Glomerular visceral epithelial cell (primary cell): Measurements from ENCODE around the gene STRA8.

Experiments used
- DNase-seq: peaks from one replicate; pipeline ENCODE4 v3.0.0-alpha.2; 2016; ENCODE audit errors: extremely low spot score

The STRA8 gene, protein sequence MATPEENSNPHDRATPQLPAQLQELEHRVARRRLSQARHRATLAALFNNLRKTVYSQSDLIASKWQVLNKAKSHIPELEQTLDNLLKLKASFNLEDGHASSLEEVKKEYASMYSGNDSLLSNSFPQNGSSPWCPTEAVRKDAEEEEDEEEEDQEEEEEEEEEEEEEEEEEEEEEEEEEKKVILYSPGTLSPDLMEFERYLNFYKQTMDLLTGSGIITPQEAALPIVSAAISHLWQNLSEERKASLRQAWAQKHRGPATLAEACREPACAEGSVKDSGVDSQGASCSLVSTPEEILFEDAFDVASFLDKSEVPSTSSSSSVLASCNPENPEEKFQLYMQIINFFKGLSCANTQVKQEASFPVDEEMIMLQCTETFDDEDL

DNA sequence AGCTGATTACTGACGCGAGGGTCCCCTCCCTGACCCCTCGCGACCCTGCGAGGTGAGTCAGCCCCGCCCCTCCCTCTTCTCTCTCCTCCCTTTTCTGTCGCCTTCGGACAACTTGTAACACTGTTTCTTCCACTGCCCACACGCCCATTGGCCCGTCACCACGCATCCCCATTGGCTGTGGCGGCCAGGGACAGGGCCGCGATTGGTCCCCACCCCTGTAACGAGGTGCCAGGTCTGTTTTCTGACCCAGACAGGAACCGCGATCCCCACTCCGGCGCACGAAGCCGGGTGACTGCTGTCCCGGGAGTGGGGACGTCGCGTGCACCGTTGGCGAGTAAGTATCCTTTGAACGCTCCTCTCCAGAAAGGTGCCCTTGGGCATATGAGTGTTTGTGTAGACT is at the start of gene STRA8:
STRA8 (plus strand) TSS at position 269 of the 400 bp plus-strand sequence. CDS start 6,687 bp downstream, outside the sequence.
- DNase-seq: no peak

DNA sequence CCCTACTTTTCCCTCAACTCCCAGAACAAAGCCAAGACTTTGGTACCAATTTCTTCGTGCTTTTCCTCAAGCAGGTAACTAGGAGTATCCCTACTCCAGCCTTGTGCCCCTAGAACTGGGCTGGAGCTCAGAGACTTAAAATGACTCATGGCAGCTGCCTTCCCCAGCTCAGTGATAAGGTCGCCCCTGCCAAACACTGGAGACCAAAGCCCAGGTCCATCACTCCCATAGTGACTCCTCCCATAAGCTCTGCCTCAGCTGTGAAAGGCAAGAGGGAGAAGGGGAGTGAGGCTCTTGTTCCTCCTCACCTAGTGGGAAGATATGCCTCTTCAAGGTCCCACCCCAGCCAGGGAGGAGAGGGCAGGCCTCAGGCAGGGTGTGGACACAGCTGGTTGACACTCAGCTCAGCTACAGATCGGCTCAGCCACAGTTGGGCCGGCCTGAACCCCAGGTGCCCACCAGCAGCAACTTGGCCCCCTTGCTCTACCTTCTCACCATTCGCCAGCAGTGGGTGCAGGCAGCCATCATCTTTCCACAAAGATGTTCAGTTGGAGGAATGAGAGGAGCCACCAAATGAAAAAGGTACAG is 49.3 kb upstream of the STRA8 start:
- no peak for DNase-seq

DNA sequence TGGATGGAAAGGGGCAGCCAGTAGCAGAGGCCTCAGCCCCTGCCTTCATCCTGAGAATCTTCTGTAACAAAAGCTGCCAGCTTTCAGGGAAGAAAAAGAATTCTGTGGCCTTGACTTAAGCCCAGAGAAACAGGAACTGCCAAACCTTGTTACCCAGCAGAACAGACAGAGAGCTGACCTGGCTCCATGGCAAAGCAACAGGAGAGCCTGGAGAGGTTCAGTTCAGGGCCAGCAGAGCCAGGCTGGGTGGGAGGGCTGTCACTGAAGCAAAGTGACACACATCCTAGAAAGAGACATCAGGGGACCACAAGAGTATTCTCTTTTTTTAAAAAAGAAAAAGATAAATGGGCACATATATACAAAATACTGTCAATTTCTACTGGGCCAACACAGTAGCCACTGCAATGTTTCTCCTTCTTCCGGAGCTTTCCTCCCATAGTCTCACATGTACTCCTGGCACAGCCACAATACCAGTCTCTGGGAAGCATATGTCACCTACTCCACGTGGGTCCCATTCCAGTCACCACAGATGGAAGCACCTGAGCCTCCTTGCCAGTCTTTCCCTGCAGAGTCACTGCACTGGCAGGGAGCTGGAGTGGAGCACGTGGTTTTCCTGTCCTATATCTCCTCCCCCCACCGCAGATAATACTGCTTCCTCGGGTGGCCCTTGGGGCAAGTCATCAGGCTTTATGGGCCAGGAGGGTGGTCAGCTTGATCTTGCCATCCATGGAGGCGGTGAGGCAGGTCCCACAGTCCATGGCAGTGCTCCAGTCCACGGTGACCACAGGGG is 48.0 kb upstream of the STRA8 start:
- no peak for DNase-seq

DNA sequence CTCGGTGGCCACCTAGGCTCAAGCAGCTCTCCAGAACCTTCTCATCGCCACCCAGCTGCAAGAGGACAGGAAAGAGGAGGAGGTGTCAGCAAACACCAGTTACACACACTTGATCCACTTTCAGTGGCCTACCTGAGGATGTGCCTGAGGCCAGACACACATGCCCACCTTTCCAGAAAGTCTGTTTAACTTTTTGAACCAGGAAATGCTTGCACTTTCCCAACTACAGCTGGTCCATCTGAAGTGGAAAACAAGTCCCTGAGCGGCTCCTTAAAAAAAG is 47.4 kb upstream of the STRA8 start:
- DNase-seq: no peak

DNA sequence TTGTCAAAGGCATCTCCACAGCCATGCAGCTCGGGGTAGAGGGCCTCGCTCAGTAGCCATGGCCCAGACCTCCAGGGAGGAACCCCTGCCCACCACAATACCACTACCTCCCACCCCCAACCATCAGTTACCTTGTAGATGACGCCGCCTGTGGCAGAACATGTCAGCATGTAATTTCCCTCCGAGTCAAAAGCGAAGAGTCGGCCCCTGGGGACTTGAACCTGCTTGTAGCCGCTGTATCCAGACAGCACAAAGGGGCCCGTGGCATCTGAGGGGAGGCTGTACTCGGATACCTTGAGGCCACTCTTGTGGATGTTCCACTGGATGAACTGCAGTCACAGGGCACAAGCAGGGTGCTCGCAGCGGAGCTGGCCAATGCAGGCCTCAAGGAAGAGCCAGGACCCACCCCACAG is 46.8 kb upstream of the STRA8 start:
- DNase-seq: no peak

GRCh38 chr7:135188298-135188984 is 45.2 kb upstream of the STRA8 start:
- DNase-seq: no peak

DNA sequence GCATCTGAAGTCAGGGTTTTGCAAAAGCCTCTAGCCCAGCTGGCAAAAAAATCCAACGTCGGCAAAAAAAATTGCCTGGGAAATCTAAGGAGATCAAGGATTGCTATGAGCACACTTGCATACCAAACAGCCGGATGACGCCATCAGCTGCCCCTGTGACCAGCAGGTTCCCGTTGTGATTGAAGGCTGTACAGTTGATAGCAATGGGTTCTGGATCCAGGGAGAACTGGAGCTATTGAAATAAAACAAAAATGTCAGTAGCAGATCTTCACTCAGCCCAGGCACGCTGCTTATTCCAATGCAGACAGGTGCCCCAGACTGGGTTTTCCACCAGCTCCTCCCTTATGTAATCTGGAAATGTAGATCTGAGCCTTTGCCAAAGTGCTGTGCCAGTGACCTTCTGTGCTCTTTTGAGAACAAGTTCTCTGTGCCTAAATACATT is 44.4 kb upstream of the STRA8 start:
- DNase-seq: no peak

GRCh38 chr7:135189961-135190360 is 43.7 kb upstream of the STRA8 start:
- DNase-seq: no peak

GRCh38 chr7:135190703-135191102 is 42.9 kb upstream of the STRA8 start:
- no peak for DNase-seq

DNA sequence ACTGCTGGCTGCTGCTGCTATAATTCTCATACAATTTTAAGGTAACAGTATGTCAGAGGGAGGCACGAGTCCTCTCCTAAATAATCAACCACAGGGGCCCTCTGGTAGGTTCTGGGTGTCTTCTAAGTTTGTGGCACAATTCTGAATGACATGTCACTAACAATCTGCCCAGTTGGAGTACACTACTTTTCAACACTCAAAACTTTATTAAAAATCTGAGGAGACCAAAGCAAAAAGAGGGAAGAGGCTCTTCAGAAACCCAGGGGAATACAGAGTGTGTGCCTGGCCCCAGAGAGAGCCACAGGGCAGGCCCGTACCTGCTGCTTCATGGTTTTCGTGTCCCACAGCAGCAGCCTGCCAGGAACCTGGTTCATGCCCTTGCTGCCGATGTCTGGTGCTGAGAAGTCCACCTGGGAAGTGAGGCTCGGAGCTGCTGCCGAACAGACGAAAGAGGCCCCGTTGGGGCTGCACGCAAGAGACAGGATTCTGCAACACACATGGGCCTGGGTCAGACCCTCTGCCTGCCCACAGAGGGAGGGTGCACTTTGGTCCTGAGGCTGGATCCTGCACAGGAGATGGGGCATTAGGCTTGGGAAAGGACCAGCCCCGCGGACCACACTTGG is 40.6 kb upstream of the STRA8 start:
- DNase-seq: no peak

GRCh38 chr7:135193615-135194081 is 40.0 kb upstream of the STRA8 start:
- DNase-seq: peak; percentile 70

- peak; percentile 9 for DNase-seq
Observed at GRCh38 chr7:135194494-135195095, 39.0 kb upstream of the STRA8 start.

DNA sequence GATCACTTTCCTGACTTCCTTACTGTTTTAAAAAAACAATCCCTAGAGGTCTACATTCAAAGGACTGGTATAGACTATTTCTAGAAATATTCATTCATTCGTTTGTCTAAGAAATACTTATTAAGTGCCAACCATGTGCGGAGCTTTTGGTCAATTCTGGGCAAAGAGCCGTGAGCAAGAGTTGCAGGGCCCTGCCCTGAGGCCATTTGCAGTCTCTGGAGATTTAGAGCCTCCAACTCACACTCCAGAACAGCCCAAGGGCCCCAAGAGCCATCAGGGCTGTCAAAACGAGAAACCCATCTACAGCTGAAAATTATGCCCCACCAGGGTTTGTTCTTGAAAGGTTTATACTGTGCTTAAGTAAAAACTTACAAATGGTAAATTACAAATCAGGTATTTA is 38.5 kb upstream of the STRA8 start:
- DNase-seq: no peak

- DNase-seq: no peak
Observed at GRCh38 chr7:135195968-135196629, 37.5 kb upstream of the STRA8 start.

DNA sequence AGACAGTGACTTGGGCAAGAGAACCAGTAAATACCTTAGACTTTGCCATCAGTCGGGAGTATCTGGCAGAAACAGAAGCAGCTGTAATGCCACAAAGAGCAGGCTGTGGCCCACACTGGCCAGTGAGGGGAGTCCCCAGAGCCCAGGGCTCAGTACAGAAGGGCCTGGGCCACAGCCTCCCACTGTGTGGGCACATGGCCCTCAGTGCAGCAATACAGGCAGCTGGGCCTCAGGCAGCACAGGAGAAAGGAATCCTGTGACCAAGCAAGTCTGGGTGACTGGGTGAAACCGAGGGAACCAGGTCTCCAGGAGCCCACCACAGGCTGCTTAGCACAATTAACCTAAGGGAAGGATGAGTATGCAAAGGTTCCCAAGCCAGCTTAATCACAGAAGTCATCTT is 36.3 kb upstream of the STRA8 start:
- DNase-seq: no peak

DNA sequence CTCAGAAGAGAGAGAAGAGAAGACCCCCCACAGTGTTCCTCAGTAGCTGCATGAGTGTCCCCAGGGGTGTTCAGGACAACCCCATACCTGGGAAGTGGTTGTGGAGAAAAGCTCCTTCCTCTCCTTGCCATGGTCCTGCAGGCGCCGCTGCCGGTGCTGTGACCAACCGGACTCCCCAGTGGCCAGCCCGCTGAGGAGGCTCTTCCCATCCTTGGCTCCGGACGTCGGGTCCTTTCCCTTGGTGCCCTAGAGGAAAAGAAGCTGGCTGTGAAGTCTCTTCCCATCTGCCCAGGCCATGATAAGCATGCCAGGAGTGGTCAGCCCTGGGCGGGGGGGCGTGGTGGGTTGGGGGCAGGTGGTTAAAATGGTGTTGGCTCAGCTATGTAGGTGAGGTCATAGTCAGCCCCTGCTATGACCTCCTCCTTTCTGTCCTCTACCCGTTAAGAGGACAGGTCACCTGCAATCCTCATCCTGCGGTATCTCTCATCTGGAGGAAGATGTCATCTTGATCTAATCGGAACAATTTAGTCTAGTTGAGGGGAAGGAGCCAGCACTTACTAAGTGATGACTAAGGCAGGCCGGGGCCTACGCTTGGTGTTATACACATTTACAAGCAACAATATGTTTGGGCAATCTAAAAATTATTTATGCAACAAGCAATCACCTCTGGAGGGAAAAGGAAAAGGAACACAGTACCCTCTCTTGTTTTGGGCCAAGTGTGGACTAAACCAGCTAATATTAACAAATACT is 35.6 kb upstream of the STRA8 start:
- DNase-seq: no peak

DNA sequence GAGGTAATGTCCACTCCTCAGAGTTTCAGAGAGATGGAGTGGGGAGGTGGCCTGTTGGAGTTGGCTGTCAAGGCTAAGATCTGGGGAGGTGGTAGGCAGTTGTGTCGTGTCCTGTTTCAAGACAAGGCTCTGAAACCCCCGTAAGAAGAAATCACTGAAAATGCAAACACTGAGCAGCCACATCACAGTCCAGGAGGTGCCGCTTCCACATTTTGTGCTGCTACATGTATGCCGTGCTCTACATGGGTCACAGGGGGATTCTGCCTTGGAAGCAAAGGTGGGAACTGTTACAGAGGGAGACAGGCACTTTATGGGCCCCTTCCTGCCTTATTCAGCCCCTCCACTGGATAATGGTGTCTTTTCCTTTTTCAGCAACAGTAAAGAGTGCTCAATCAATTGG is 34.2 kb upstream of the STRA8 start:
- DNase-seq: no peak

DNA sequence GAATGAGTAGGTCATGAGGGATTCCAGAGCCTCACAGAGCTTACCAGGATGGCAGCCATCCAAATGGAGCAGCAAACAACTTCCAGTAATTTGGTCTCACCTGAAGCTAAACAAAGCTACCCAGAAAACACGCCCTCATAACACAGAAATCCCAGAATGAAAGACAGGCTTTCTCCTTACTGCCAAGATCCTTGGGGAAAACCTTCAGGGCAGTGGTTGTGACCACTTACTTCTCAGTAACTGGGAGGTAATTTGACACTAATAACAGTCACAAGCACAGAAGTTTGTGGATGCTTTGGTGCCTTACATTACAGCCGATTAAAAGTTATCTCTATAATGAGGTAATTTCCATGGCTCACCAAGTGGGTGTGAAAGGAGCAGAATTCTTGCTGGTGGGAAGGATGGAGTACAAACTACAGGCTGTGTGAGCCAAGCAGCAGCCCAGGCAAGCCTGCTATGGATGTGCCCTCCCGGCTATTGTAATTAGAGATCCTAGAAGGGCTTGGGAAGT is 32.8 kb upstream of the STRA8 start:
- DNase-seq: peak; percentile 18

GRCh38 chr7:135201350-135201749 is 32.3 kb upstream of the STRA8 start:
- no peak for DNase-seq

GRCh38 chr7:135204341-135204749 is 29.3 kb upstream of the STRA8 start:
- peak; percentile 93 for DNase-seq
